Measurements from ENCODE around the gene PLTP.

DNA sequence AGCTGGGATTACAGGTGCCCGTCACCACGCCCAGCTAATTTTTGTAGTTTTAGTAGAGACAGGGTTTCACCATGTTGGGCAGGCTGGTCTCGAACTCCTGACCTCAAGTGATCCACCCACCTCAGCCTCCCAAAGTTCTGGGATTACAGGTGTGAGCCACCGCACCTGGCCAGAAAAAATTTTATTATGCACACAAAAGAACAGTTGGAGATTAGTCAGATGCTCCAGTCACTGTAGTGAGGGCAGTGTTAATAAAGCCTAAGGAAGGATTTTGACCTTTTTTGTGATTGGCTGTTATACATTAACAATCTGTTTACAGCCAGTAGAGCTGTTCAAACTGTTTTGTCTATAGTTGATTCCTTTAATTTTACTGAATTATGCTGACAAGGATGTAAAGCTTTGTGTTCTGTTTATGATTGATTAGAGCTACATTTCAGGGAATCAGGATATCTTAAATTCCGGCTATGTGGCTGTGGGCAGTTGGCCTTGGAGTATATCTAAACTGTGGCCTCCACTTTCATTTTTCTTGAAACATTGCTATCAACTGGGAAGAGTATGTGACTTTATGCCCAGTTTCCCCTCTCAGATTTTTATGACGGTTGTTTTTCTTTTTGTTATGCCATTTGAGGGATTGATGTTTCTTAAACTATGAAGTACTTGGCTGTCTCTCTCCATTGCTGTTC, 44.7 kb downstream of the PLTP start:
- no peak for TF ChIP-seq POLR2A (IDR thresholded peaks at IDR 0.05; ENCODE audit: low read depth, low read length)
- TF ChIP-seq TAF1 (IDR thresholded peaks at IDR 0.05; ENCODE audit: low read depth, low read length): no peak
- TF ChIP-seq POLR2AphosphoS5 (IDR thresholded peaks at IDR 0.05; ENCODE audit: low read depth, low read length): no peak
- no peak for TF ChIP-seq POU2F2 (IDR thresholded peaks at IDR 0.05; ENCODE audit: low read depth, low read length)

Data from GM12891 (cell line).